Endothelial cell of umbilical vein (primary cell): Measurements from ENCODE around the gene NT5M. TPM values are rescaled to one million over a fixed set of nuclear protein-coding genes. Genes with fewer than 3 reads are reported as not detected.

ENCODE experiments used
- BruUV-seq: library from RNA; stranded (reverse); fragments of 400-500 nt; replicated peaks from 2 replicates; lab custom pipeline; 2021; lab: Mats Ljungman, UMichigan
- CTCF ChIA-PET: fragments of 300-600, 350-600 bp; sonication (Branson Sonifier 250); formaldehyde crosslinking; loops from one replicate; lab custom pipeline; 2021; ENCODE audit warnings: antibody characterized with exemption, inconsistent platforms; lab: Charles Lee
- POLR2A ChIA-PET: fragments of 300-600, 350-600 bp; sonication (Branson Sonifier 250); formaldehyde crosslinking; loops from one replicate; lab custom pipeline; 2021; ENCODE audit warnings: antibody characterized with exemption, inconsistent platforms; lab: Charles Lee
- DNase-seq: peaks from one replicate; pipeline ENCODE4 v3.0.0-alpha.2; 2011; ENCODE audit warnings: low read depth, low spot score
- FAIRE-seq: peaks from 2 replicates; lab custom pipeline; 2011; peaks lifted over from hg19 to GRCh38; lab: Jason Lieb, UNC
- H2AFZ ChIP-seq: 2 replicates; pipeline ENCODE4 v1.6.0; 2012; ENCODE audit warnings: low read depth, low read length, control low read depth, inconsistent platforms
- H3K27ac ChIP-seq: 2 replicates; pipeline ENCODE4 v1.5.1; 2011; ENCODE audit warnings: low read depth, mild to moderate bottlenecking, control low read depth, low read length, moderate library complexity; ENCODE audit not compliant: insufficient read depth
- H3K27me3 ChIP-seq, 2 experiments: 2 replicates each; pipeline versions ENCODE4 v1.6.0 to v1.6.1; 2011; ENCODE audit warnings: low read length in 2 of 2, mixed read lengths in 1 of 2; ENCODE audit not compliant: control insufficient read depth in 2 of 2, insufficient read depth in 2 of 2
- H3K36me3 ChIP-seq, 2 experiments: 2 replicates in 1 of 2; 3 replicates in 1 of 2; pipeline ENCODE4 v1.5.1; 2011; ENCODE audit warnings: low read length in 2 of 2, mild to moderate bottlenecking in 1 of 2, moderate library complexity in 1 of 2; ENCODE audit not compliant: control insufficient read depth in 2 of 2, insufficient read depth in 2 of 2; ENCODE audit errors: extremely low read depth in 1 of 2
- H3K4me1 ChIP-seq: 3 replicates; pipeline ENCODE4 v1.5.1; 2011; ENCODE audit warnings: mild to moderate bottlenecking, low read length; ENCODE audit not compliant: control insufficient read depth, insufficient read depth; ENCODE audit errors: extremely low read depth
- H3K4me2 ChIP-seq: 2 replicates; pipeline ENCODE4 v1.6.1; 2011; ENCODE audit warnings: low read length, control low read depth, mixed read lengths; ENCODE audit not compliant: insufficient read depth
- H3K4me3 ChIP-seq, 3 experiments: fragments of 200-600 bp in 1 of 3; sonication (generic), shearing (Covaris generic) in 1 of 3; replicated peaks in 1 of 3; 2 replicates each; pipeline ENCODE4 v1.5.1; 2011 to 2016; ENCODE audit warnings: control low read depth in 3 of 3, low read length in 3 of 3, mild to moderate bottlenecking in 2 of 3, inconsistent platforms in 1 of 3, low read depth in 1 of 3, moderate library complexity in 1 of 3; ENCODE audit not compliant: insufficient read depth in 1 of 3
- H3K79me2 ChIP-seq: 2 replicates; pipeline ENCODE4 v1.6.0; 2012; ENCODE audit warnings: low read length, inconsistent platforms; ENCODE audit not compliant: control insufficient read depth, insufficient read depth
- H3K9ac ChIP-seq: replicated peaks from 2 replicates; pipeline ENCODE3; 2011; ENCODE audit warnings: low read length, control low read depth; ENCODE audit not compliant: insufficient read depth; ENCODE audit errors: extremely low read depth
- H3K9me1 ChIP-seq: replicated peaks from 3 replicates; pipeline ENCODE4 v1.6.0; 2011; ENCODE audit warnings: mild to moderate bottlenecking, low read length; ENCODE audit not compliant: control insufficient read depth, insufficient read depth; ENCODE audit errors: extremely low read depth
- H3K9me3 ChIP-seq: replicated peaks from 2 replicates; pipeline ENCODE4 v1.5.1; 2012; ENCODE audit warnings: low read length, inconsistent platforms; ENCODE audit not compliant: control insufficient read depth, insufficient read depth
- H4K20me1 ChIP-seq: replicated peaks from 2 replicates; pipeline ENCODE3; 2011; ENCODE audit warnings: mild to moderate bottlenecking, low read length; ENCODE audit not compliant: control insufficient read depth, insufficient read depth; ENCODE audit errors: extremely low read depth
- EZH2 ChIP-seq: IDR thresholded peaks from 2 replicates; pipeline ENCODE4 v1.6.1; 2012; ENCODE audit warnings: borderline replicate concordance, low read depth, mild to moderate bottlenecking, moderate library complexity, low read length, inconsistent platforms; ENCODE audit not compliant: severe bottlenecking
- FOS ChIP-seq: IDR thresholded peaks from 2 replicates; pipeline ENCODE4 v1.6.1; 2011; ENCODE audit warnings: mild to moderate bottlenecking, low read length, moderate library complexity, borderline replicate concordance; ENCODE audit not compliant: insufficient read depth
- GATA2 ChIP-seq: IDR thresholded peaks from 2 replicates; pipeline ENCODE4 v1.7.0; 2011; ENCODE audit warnings: low read depth, mild to moderate bottlenecking, moderate library complexity, mixed read lengths, low read length; ENCODE audit not compliant: insufficient read length, insufficient read depth
- JUN ChIP-seq: IDR thresholded peaks from 2 replicates; pipeline ENCODE4 v1.6.1; 2011; ENCODE audit warnings: borderline replicate concordance, low read depth; ENCODE audit not compliant: insufficient read length, insufficient read depth
- MYC ChIP-seq: IDR thresholded peaks from one replicate; pipeline ENCODE4 v1.6.1; 2011; ENCODE audit warnings: mild to moderate bottlenecking, low read depth, low read length
- POLR2A ChIP-seq: IDR thresholded peaks from 2 replicates; pipeline ENCODE4 v1.6.1; 2012; ENCODE audit warnings: low read depth, mild to moderate bottlenecking, control low read depth, low read length
- POLR2AphosphoS5 ChIP-seq: IDR thresholded peaks from 2 replicates; pipeline ENCODE4 v1.6.1; 2012; ENCODE audit warnings: low read depth, mild to moderate bottlenecking, control low read depth, low read length, moderate library complexity; ENCODE audit not compliant: insufficient read depth
- dilution Hi-C: fragments of 300-500 bp; cut with MboI; formaldehyde crosslinking; loops from one replicate; pipeline ENCODE4 v1.15.0; 2019; ENCODE audit warnings: low sequenced_read_pairs; ENCODE audit not compliant: extremely low pct_ligation_motif_present
- intact Hi-C: fragments of 100-400 bp; cut with micrococcal nuclease; formaldehyde crosslinking; loops from one replicate; pipeline ENCODE4 v1.10.0; 2022
- polyA plus RNA-seq, 4 experiments: library from polyadenylated mRNA; depleted of rRNA in 3 of 4; stranded (reverse) in 3 of 4; unstranded in 1 of 4; fragments of >200 nt; gene quantifications; 2 replicates each; pipeline versions ENCODE4 v1.2.1 to v1.2.3, GENCODE V29; 2011 to 2012; ENCODE audit warnings: missing spikeins in 1 of 4
- total RNA-seq: library from RNA; stranded (reverse); gene quantifications from 2 replicates; pipeline ENCODE4 v1.2.3, GENCODE V29; 2021
- TF ChIP-seq, protein P1 (sequence below): IDR thresholded peaks from 2 replicates; pipeline ENCODE4 v1.6.1; 2011; ENCODE audit not compliant: insufficient read depth, insufficient read length
- TF ChIP-seq, protein P2 (sequence below), 2 donors: IDR thresholded peaks; 1 replicate in 1 of 2; 2 replicates in 1 of 2; pipeline ENCODE4 v1.5.1; 2011; ENCODE audit warnings: low read length in 2 of 2, mild to moderate bottlenecking in 2 of 2, moderate library complexity in 2 of 2, control low read depth in 1 of 2, inconsistent platforms in 1 of 2, low read depth in 1 of 2; ENCODE audit not compliant: insufficient read depth in 1 of 2; ENCODE audit errors: extremely low read depth in 1 of 2

Gene NT5M
- total and polyA plus RNA-seq, 2 donors (not counting 3 experiments of a cell fraction or from before 2014, with no cell fraction given), result 0.91 to 3.0 TPM

DNA sequence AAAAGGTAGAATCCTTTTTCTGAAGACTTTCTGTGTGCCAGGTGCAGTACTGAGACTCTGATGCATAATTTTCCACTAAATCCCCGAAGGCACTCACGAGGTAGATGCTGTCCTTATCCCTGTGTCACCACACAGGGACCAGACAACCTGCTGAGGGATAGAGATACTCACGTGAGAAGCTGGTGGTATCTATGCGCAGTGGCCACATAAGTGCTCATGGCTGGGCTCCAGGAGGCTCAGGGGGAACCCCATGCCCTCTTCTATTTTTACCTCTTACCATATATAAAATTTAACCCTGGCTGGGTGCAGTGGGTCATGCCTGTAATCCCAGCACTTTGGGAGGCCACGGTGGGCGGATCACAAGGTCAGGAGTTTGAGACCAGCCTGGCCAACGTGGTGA is 38.3 kb downstream of the NT5M start:
- no peak for FAIRE-seq
- no peak for DNase-seq
- H3K9me3 ChIP-seq, result no peaks in the 10 kb centered on the region
- no peak for TF ChIP-seq EZH2
- TF ChIP-seq, protein P1, sequence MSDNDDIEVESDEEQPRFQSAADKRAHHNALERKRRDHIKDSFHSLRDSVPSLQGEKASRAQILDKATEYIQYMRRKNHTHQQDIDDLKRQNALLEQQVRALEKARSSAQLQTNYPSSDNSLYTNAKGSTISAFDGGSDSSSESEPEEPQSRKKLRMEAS, result no peak
- no TSS peak for BruUV-seq
- no peaks in the 10 kb centered on the region for H3K36me3 ChIP-seq
- no peaks in the 10 kb centered on the region for H3K4me1 ChIP-seq
- no peak overlapping the region for H3K9ac ChIP-seq
- no peak overlapping the region for H3K4me2 ChIP-seq
- CTCF ChIA-PET, result interaction anchor here (1.4 kb wide), 1 partner anchor 272 kb away, joined by 3 read pairs; no protein-coding TSS in a partner anchor
- H2AFZ ChIP-seq, result no peak overlapping the region
- no peak overlapping the region for H3K27ac ChIP-seq
- intact Hi-C loops, result no loop called here
- H3K27me3 ChIP-seq, result no peaks in the 10 kb centered on the region
- no peaks in the 10 kb centered on the region for H3K9me1 ChIP-seq
- no peaks in the 10 kb centered on the region for H3K79me2 ChIP-seq
- H3K4me3 ChIP-seq, result no peak overlapping the region
- no peaks in the 10 kb centered on the region for H4K20me1 ChIP-seq
- POLR2A ChIA-PET, result no interaction called here
- dilution Hi-C loops, result no loop called here

DNA sequence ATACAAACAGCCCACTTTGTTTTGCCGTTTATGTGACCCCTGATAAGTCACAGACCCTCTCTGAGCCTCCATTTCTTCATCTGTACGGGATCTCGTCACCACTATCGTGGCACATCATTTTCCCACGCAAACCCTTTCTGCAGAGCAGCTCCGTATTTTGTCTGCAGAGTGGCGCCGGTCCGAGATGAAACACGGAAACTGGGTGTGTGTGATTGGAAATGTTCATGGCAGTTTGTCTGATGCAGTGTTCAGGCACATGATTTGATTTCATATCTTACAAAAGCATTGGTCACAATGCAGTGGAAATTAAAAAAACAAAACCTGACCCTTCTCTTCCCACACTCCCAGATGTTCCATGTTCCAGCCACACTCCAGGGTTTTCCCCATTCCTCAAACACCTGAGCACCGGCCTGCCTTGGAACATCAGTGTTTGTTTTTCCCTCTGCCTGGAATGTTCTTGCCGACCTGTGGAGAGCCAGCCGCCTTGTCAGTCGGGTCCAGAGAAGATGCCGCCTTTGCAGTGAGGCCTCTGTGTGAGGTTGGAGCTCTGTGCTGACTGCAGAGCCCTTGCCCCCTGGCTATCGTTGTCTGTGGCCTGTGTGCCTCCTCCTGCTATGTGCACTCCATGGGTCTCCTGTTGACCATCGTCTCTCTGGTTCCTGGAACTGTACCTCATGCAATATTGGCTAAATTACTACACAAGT is 39.2 kb downstream of the NT5M start:
- no peak overlapping the region for H2AFZ ChIP-seq
- H3K9me3 ChIP-seq, result no peaks in the 10 kb centered on the region
- intact Hi-C loops (no loop called here), dilution Hi-C loops (no loop called here)
- no peaks in the 10 kb centered on the region for H3K36me3 ChIP-seq
- FAIRE-seq (peak; percentile 56), DNase-seq (no peak)
- no peaks in the 10 kb centered on the region for H3K79me2 ChIP-seq
- no peak overlapping the region for H3K4me2 ChIP-seq
- H3K4me1 ChIP-seq, result no peaks in the 10 kb centered on the region
- H3K9ac ChIP-seq, result no peak overlapping the region
- no peak overlapping the region for H3K4me3 ChIP-seq
- no TSS peak for BruUV-seq
- H3K9me1 ChIP-seq, result no peaks in the 10 kb centered on the region
- POLR2A ChIA-PET, result no interaction called here
- CTCF ChIA-PET, result interaction anchor here (1.4 kb wide), 1 partner anchor 272 kb away, joined by 3 read pairs; no protein-coding TSS in a partner anchor
- no peaks in the 10 kb centered on the region for H3K27me3 ChIP-seq
- no peak for TF ChIP-seq POLR2AphosphoS5
- TF ChIP-seq POLR2A, result no peak
- no peak for TF ChIP-seq JUN
- no peak for TF ChIP-seq GATA2
- TF ChIP-seq FOS, result no peak
- no peak for TF ChIP-seq MYC
- no peak for TF ChIP-seq EZH2
- TF ChIP-seq, protein P2, sequence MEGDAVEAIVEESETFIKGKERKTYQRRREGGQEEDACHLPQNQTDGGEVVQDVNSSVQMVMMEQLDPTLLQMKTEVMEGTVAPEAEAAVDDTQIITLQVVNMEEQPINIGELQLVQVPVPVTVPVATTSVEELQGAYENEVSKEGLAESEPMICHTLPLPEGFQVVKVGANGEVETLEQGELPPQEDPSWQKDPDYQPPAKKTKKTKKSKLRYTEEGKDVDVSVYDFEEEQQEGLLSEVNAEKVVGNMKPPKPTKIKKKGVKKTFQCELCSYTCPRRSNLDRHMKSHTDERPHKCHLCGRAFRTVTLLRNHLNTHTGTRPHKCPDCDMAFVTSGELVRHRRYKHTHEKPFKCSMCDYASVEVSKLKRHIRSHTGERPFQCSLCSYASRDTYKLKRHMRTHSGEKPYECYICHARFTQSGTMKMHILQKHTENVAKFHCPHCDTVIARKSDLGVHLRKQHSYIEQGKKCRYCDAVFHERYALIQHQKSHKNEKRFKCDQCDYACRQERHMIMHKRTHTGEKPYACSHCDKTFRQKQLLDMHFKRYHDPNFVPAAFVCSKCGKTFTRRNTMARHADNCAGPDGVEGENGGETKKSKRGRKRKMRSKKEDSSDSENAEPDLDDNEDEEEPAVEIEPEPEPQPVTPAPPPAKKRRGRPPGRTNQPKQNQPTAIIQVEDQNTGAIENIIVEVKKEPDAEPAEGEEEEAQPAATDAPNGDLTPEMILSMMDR (IDR thresholded peaks at IDR 0.05; ENCODE audit: extremely low read depth in 1 of 2, insufficient read depth in 1 of 2, low read depth in 1 of 2, low read length in 2 of 2), result no peak
- TF ChIP-seq, protein P1, result no peak
- H3K27ac ChIP-seq, result no peak overlapping the region
- no peaks in the 10 kb centered on the region for H4K20me1 ChIP-seq
